ENCODE results near the gene ESYT3.

GRCh38 chr3:138429665-138430064 is 4.8 kb upstream of the ESYT3 start:
- TF ChIP-seq CTCF (IDR thresholded peaks at IDR 0.05) (no peak), POLR2A (IDR thresholded peaks at IDR 0.05) (no peak)

All from suprapubic skin (tissue), 3 donors.